T1000 (cell line): ENCODE data around the gene AFF3.
"Not testable (repeated sequence)": the region's sequence is repeated elsewhere in the genome, so short reads cannot be mapped to it uniquely, and the experiment has no call there.

Source experiments
- DNase-seq: peaks from one replicate; lab custom pipeline; 2025; ENCODE audit warnings: mixed read lengths; lab: John Stamatoyannopoulos, UW

The AFF3 gene

GRCh38 chr2:100107906-100108647 lies 34.3 kb downstream of the AFF3 start:
- no peak for DNase-seq

GRCh38 chr2:100107440-100107839 lies 35.0 kb downstream of the AFF3 start:
- no peak for DNase-seq

GRCh38 chr2:100106460-100106859 lies 35.9 kb downstream of the AFF3 start:
- no peak for DNase-seq

GRCh38 chr2:100105678-100106054 lies 36.7 kb downstream of the AFF3 start:
- DNase-seq = no peak

- DNase-seq = no peak
Measured at GRCh38 chr2:100104718-100105677, 37.4 kb downstream of the AFF3 start.

GRCh38 chr2:100104265-100104664 lies 38.1 kb downstream of the AFF3 start:
- DNase-seq = not testable (repeated sequence)

GRCh38 chr2:100103527-100104252 lies 38.7 kb downstream of the AFF3 start:
- DNase-seq = not testable (repeated sequence)

GRCh38 chr2:100102466-100103180 lies 39.8 kb downstream of the AFF3 start:
- DNase-seq = not testable (repeated sequence)

- not testable (repeated sequence) for DNase-seq
Measured at GRCh38 chr2:100098855-100099254, 43.5 kb downstream of the AFF3 start.

GRCh38 chr2:100097611-100098294 lies 44.6 kb downstream of the AFF3 start:
- not testable (repeated sequence) for DNase-seq

GRCh38 chr2:100095845-100096244 lies 46.5 kb downstream of the AFF3 start:
- DNase-seq = not testable (repeated sequence)

GRCh38 chr2:100091807-100092206 lies 50.6 kb downstream of the AFF3 start:
- not testable (repeated sequence) for DNase-seq

GRCh38 chr2:100085744-100086143 lies 56.6 kb downstream of the AFF3 start:
- not testable (repeated sequence) for DNase-seq

GRCh38 chr2:100083421-100084216 lies 58.8 kb downstream of the AFF3 start:
- DNase-seq = not testable (repeated sequence)

GRCh38 chr2:100082302-100082978 lies 60.0 kb downstream of the AFF3 start:
- not testable (repeated sequence) for DNase-seq

- no peak for DNase-seq
Measured at GRCh38 chr2:100077935-100078334, 64.5 kb downstream of the AFF3 start.

GRCh38 chr2:100077456-100077855 lies 64.9 kb downstream of the AFF3 start:
- DNase-seq = no peak

GRCh38 chr2:100075532-100075931 lies 66.9 kb downstream of the AFF3 start:
- DNase-seq = no peak

GRCh38 chr2:100073110-100073509 lies 69.3 kb downstream of the AFF3 start:
- DNase-seq = no peak
